Ishikawa (cell line): ENCODE results near the gene SLC39A1.

Source experiments
- CREB1 ChIP-seq: IDR thresholded peaks from 2 replicates; pipeline ENCODE4 v1.6.1; 2012; ENCODE audit warnings: low read depth
- EGR1 ChIP-seq: IDR thresholded peaks from 2 replicates; pipeline ENCODE4 v1.6.1; 2012
- EP300 ChIP-seq: IDR thresholded peaks from 2 replicates; pipeline ENCODE4 v1.6.1; 2012; ENCODE audit warnings: borderline replicate concordance
- FOXM1 ChIP-seq: IDR thresholded peaks from 2 replicates; pipeline ENCODE4 v1.6.1; 2012; ENCODE audit warnings: low read depth, borderline replicate concordance
- NFIC ChIP-seq: IDR thresholded peaks from 2 replicates; pipeline ENCODE4 v1.6.1; 2012
- RAD21 ChIP-seq: IDR thresholded peaks from 2 replicates; pipeline ENCODE4 v1.6.1; 2012; ENCODE audit warnings: low read depth
- TAF1 ChIP-seq: IDR thresholded peaks from 2 replicates; pipeline ENCODE4 v1.6.1; 2012; ENCODE audit warnings: low read depth, mild to moderate bottlenecking
- TCF12 ChIP-seq: IDR thresholded peaks from 2 replicates; pipeline ENCODE4 v1.6.1; 2012; ENCODE audit warnings: low read depth
- TEAD4 ChIP-seq: IDR thresholded peaks from 2 replicates; pipeline ENCODE4 v1.6.1; 2012
- YY1 ChIP-seq: IDR thresholded peaks from 2 replicates; pipeline ENCODE4 v1.6.1; 2012; ENCODE audit warnings: low read depth
- ZBTB7A ChIP-seq: IDR thresholded peaks from 2 replicates; pipeline ENCODE4 v1.6.1; 2012; ENCODE audit warnings: low read depth
- TF ChIP-seq, protein P1 (sequence below): IDR thresholded peaks from 2 replicates; pipeline ENCODE4 v1.6.1; 2012
- TF ChIP-seq, protein P2 (sequence below): IDR thresholded peaks from 2 replicates; pipeline ENCODE4 v1.6.1; 2012; ENCODE audit warnings: low read depth, mild to moderate bottlenecking
- TF ChIP-seq, protein P3 (sequence below): IDR thresholded peaks from 2 replicates; pipeline ENCODE4 v1.6.1; 2012

DNA sequence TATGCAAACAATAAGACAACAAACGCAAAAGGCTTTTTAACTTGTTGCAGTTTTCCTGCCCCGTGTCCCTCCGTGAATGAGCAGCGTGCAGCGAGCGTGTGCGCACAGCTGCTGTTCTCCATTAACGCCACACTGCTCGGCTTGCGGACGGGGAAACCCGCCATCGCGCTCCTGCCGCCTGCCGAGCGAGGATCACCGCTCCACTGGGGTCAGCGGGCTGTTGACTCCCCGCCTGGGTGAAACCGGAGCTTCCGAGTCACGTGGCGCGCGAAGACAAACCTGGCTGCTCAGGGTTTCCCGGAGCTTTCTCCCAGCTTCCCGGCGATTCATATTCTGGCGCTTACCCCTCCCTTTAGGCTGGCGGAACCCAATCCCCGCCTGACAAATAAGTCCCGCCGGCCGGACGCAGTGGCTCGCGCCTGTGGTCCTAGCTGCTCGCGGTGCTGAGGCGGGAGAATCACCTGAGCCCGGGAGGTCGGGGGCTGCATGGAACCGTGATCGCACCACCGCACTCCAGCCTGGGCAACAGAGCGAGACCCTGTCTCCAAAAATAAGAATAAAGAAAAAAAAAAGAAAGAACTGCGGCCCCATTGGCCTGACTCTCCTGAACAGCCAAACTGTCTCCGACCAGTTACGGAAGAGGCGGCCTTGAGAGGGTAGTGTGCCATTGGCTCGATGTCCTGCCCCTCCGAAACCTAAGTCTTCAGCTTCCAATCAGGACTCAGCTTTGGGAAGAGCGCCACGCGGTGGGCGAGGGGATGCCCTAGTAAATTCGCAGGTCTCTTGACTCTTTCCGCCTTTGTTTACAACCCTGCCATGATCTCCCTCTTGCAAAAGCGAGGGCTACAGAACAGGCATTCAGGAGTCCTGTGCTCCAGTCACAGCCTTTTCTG is 4.0 kb upstream of the SLC39A1 start, which contains the start of gene CREB3L4:
- TF ChIP-seq NFIC (no peak; the same call in 1 of the 2 replicates), CREB1 (no peak), FOXM1 (0 out of 2 replicates have a peak, but pooled peaks have one; percentile 19), EGR1 (peak; percentile 18; the same call in 1 of the 2 replicates), TAF1 (peak; percentile 84), EP300 (peak; percentile 52; the same call in 1 of the 2 replicates), TCF12 (peak; percentile 64), TEAD4 (no peak; the same call in 1 of the 2 replicates), YY1 (peak; percentile 83), ZBTB7A (peak; percentile 49), RAD21 (peak; percentile 20; the same call in 1 of the 2 replicates)
- TF ChIP-seq, protein P1, sequence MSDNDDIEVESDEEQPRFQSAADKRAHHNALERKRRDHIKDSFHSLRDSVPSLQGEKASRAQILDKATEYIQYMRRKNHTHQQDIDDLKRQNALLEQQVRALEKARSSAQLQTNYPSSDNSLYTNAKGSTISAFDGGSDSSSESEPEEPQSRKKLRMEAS: peak; percentile 96
- TF ChIP-seq, protein P2, sequence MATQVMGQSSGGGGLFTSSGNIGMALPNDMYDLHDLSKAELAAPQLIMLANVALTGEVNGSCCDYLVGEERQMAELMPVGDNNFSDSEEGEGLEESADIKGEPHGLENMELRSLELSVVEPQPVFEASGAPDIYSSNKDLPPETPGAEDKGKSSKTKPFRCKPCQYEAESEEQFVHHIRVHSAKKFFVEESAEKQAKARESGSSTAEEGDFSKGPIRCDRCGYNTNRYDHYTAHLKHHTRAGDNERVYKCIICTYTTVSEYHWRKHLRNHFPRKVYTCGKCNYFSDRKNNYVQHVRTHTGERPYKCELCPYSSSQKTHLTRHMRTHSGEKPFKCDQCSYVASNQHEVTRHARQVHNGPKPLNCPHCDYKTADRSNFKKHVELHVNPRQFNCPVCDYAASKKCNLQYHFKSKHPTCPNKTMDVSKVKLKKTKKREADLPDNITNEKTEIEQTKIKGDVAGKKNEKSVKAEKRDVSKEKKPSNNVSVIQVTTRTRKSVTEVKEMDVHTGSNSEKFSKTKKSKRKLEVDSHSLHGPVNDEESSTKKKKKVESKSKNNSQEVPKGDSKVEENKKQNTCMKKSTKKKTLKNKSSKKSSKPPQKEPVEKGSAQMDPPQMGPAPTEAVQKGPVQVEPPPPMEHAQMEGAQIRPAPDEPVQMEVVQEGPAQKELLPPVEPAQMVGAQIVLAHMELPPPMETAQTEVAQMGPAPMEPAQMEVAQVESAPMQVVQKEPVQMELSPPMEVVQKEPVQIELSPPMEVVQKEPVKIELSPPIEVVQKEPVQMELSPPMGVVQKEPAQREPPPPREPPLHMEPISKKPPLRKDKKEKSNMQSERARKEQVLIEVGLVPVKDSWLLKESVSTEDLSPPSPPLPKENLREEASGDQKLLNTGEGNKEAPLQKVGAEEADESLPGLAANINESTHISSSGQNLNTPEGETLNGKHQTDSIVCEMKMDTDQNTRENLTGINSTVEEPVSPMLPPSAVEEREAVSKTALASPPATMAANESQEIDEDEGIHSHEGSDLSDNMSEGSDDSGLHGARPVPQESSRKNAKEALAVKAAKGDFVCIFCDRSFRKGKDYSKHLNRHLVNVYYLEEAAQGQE: no peak
- TF ChIP-seq, protein P3, sequence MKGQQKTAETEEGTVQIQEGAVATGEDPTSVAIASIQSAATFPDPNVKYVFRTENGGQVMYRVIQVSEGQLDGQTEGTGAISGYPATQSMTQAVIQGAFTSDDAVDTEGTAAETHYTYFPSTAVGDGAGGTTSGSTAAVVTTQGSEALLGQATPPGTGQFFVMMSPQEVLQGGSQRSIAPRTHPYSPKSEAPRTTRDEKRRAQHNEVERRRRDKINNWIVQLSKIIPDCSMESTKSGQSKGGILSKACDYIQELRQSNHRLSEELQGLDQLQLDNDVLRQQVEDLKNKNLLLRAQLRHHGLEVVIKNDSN: peak; percentile 97
